WTC11 (cell line): ENCODE results near the gene LAMP5. TPM values are rescaled to one million over a fixed set of nuclear protein-coding genes. Genes with fewer than 3 reads are reported as not detected.
A peak's percentile ranks its signal among the peaks of the same experiment; 100 is the strongest.

Experiments used
- ATAC-seq: fragments of 200-7000 bp; cut with Tn5 transposase; 2 replicates; pipeline ENCODE4 v1.10.0; 2021; ENCODE audit warnings: mild to moderate bottlenecking, moderate library complexity
- CTCF ChIA-PET: fragments of 300-600 bp; sonication (Branson Sonifier 250); formaldehyde crosslinking; loops from one replicate; lab custom pipeline; 2021; ENCODE audit warnings: antibody characterized with exemption; lab: Charles Lee
- POLR2A ChIA-PET: fragments of 350-600 bp; sonication (Branson Sonifier 250); formaldehyde crosslinking; loops from one replicate; lab custom pipeline; 2021; ENCODE audit warnings: antibody characterized with exemption; lab: Charles Lee
- DNase-seq: peaks from one replicate; pipeline ENCODE4 v3.0.0; 2021; ENCODE audit warnings: low spot score
- H3K27ac Mint-ChIP-seq: 2 replicates; pipeline ENCODE4 v1.8.0; 2021; ENCODE audit warnings: mixed read lengths
- H3K27me3 Mint-ChIP-seq: 2 replicates; pipeline ENCODE4 v1.8.0; 2021; ENCODE audit warnings: low read depth, mild to moderate bottlenecking, moderate library complexity, mixed read lengths
- H3K36me3 Mint-ChIP-seq: 2 replicates; pipeline ENCODE4 v1.8.0; 2021; ENCODE audit warnings: mixed read lengths
- H3K4me1 Mint-ChIP-seq: 2 replicates; pipeline ENCODE4 v1.8.0; 2022; ENCODE audit warnings: mixed read lengths
- H3K4me3 Mint-ChIP-seq: 2 replicates; pipeline ENCODE4 v1.8.0; 2021; ENCODE audit warnings: mild to moderate bottlenecking, moderate library complexity, mixed read lengths
- H3K9me3 Mint-ChIP-seq: 2 replicates; pipeline ENCODE4 v1.8.0; 2021; ENCODE audit warnings: mixed read lengths
- CREM ChIP-seq: sonication (generic); formaldehyde crosslinking; IDR thresholded peaks from 2 replicates; pipeline ENCODE4 v1.8.1; 2022; ENCODE audit warnings: mild to moderate bottlenecking, missing genetic modification reagents, moderate library complexity
- IRF2 ChIP-seq: sonication (generic); formaldehyde crosslinking; IDR thresholded peaks from 2 replicates; pipeline ENCODE4 v1.8.0; 2022; ENCODE audit warnings: low read depth, missing genetic modification reagents, borderline replicate concordance
- JAZF1 ChIP-seq: fragments of 250-450 bp; sonication (Bioruptor Pico); IDR thresholded peaks from 2 replicates; pipeline ENCODE4 v1.9.0; 2021; ENCODE audit warnings: moderate library complexity, mild to moderate bottlenecking, inconsistent platforms
- MYBL2 ChIP-seq: sonication (generic); formaldehyde crosslinking; IDR thresholded peaks from 2 replicates; pipeline ENCODE4 v1.8.1; 2023; ENCODE audit warnings: mild to moderate bottlenecking, moderate library complexity, missing genetic modification reagents
- NR1H2 ChIP-seq: sonication (generic); formaldehyde crosslinking; IDR thresholded peaks from 2 replicates; pipeline ENCODE4 v1.9.0; 2021; ENCODE audit warnings: mild to moderate bottlenecking, moderate library complexity, missing genetic modification reagents
- OVOL2 ChIP-seq: fragments of 250-450 bp; sonication (Bioruptor Pico); IDR thresholded peaks from 2 replicates; pipeline ENCODE4 v1.9.0; 2021; ENCODE audit warnings: mild to moderate bottlenecking, borderline replicate concordance
- RORB ChIP-seq: fragments of 250-450 bp; sonication (Bioruptor Pico); IDR thresholded peaks from 2 replicates; pipeline ENCODE4 v1.9.0; 2021; ENCODE audit warnings: mild to moderate bottlenecking
- SOX15 ChIP-seq: fragments of 250-450 bp; sonication (Bioruptor Pico); IDR thresholded peaks from 2 replicates; pipeline ENCODE4 v1.9.0; 2021; ENCODE audit warnings: mild to moderate bottlenecking
- TEAD1 ChIP-seq: sonication (generic); formaldehyde crosslinking; IDR thresholded peaks from 2 replicates; pipeline ENCODE4 v1.8.0; 2022; ENCODE audit warnings: mild to moderate bottlenecking, missing genetic modification reagents
- ZNF416 ChIP-seq: fragments of 250-450 bp; sonication (Bioruptor Pico); IDR thresholded peaks from 2 replicates; pipeline ENCODE4 v1.9.0; 2021; ENCODE audit warnings: mild to moderate bottlenecking, inconsistent platforms
- total RNA-seq: library from RNA; stranded (reverse); gene quantifications from 3 replicates; pipeline ENCODE4 v1.2.3, GENCODE V29; 2021
- TF ChIP-seq, protein P1 (sequence below): fragments of 200-600 bp; IDR thresholded peaks from 2 replicates; pipeline ENCODE4 v1.8.0; 2022; ENCODE audit warnings: antibody characterized with exemption
- TF ChIP-seq, protein P2 (sequence below): sonication (generic); formaldehyde crosslinking; IDR thresholded peaks from 2 replicates; pipeline ENCODE4 v1.8.1; 2022; ENCODE audit warnings: low read depth, mild to moderate bottlenecking, moderate library complexity, missing genetic modification reagents, borderline replicate concordance
- TF ChIP-seq, protein P3 (sequence below): sonication (generic); formaldehyde crosslinking; IDR thresholded peaks from 2 replicates; pipeline ENCODE4 v1.8.1; 2023; ENCODE audit warnings: mild to moderate bottlenecking, missing genetic modification reagents
- TF ChIP-seq, protein P4 (sequence below): fragments of 250-450 bp; sonication (Bioruptor Pico); IDR thresholded peaks from 2 replicates; pipeline ENCODE4 v1.9.0; 2021; ENCODE audit warnings: mild to moderate bottlenecking
- TF ChIP-seq, protein P5 (sequence below): sonication (generic); formaldehyde crosslinking; conservative IDR thresholded peaks from 2 replicates; pipeline ENCODE4 v1.8.1; 2022; ENCODE audit warnings: mild to moderate bottlenecking, missing genetic modification reagents
- TF ChIP-seq, protein P6 (sequence below): sonication (generic); formaldehyde crosslinking; IDR thresholded peaks from 2 replicates; pipeline ENCODE4 v1.8.0; 2022; ENCODE audit warnings: mild to moderate bottlenecking, missing genetic modification reagents
- TF ChIP-seq, protein P7 (sequence below): sonication (generic); formaldehyde crosslinking; conservative IDR thresholded peaks from 2 replicates; pipeline ENCODE4 v1.8.1; 2023; ENCODE audit warnings: mild to moderate bottlenecking, low read depth, missing genetic modification reagents, moderate library complexity
- TF ChIP-seq, protein P8 (sequence below): fragments of 250-450 bp; sonication (Bioruptor Pico); IDR thresholded peaks from 2 replicates; pipeline ENCODE4 v1.9.0; 2021; ENCODE audit warnings: mild to moderate bottlenecking

LAMP5 gene
- total RNA-seq, 1 experiment from 2014 or later = 0.31 TPM

DNA sequence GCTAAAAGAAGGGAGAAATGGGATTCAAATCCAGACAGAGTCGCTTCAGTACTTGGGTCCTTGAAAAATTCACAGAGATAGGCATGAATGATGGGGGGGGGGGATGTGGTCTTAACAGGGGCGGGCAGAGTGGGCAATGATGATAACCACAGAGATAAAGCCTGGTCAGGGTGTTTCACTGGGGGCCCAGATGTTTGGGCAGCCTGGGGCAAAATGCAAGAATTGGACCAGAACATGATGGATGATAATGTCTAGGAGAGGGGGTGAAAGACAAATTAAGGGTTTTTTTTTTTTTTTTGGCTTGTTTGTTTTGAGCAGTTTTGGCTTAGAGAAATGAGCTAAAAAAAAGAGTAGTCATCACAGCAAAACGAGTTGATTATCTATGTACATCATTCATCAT lies 57.4 kb downstream of the LAMP5 start:
- H3K4me1 Mint-ChIP-seq = peaks cover 57% of the 10 kb centered on the region
- 0 out of 2 replicates have a peak overlapping the region, but pooled peaks have one; percentile 10 for H3K4me3 Mint-ChIP-seq
- H3K36me3 Mint-ChIP-seq = no peaks in the 10 kb centered on the region; the same call in 1 of the 2 replicates
- ChIA-PET CTCF (interaction anchor here (0.6 to 2.1 kb wide), 5 partner anchors 17 to 178 kb away, joined by 3 to 6 read pairs (median 3); no protein-coding TSS in a partner anchor), POLR2A (interaction anchor here (0.6 kb wide), 2 partner anchors 44 to 114 kb away, joined by 3 read pairs; no protein-coding TSS in a partner anchor)
- DNase-seq (no peak), ATAC-seq (no peak)
- no peak overlapping the region for H3K27ac Mint-ChIP-seq
- H3K9me3 Mint-ChIP-seq = no peaks in the 10 kb centered on the region; the same call in 1 of the 2 replicates
- TF ChIP-seq RORB (CRISPR knock-in tag) (no peak), ZNF416 (CRISPR knock-in tag) (no peak), OVOL2 (CRISPR knock-in tag) (no peak), CREM (CRISPR knock-in tag) (no peak), TEAD1 (CRISPR knock-in tag) (no peak), NR1H2 (CRISPR knock-in tag) (no peak), IRF2 (CRISPR knock-in tag) (no peak), JAZF1 (CRISPR knock-in tag) (no peak), SOX15 (CRISPR knock-in tag) (no peak), MYBL2 (no peak)
- TF ChIP-seq, protein P1, sequence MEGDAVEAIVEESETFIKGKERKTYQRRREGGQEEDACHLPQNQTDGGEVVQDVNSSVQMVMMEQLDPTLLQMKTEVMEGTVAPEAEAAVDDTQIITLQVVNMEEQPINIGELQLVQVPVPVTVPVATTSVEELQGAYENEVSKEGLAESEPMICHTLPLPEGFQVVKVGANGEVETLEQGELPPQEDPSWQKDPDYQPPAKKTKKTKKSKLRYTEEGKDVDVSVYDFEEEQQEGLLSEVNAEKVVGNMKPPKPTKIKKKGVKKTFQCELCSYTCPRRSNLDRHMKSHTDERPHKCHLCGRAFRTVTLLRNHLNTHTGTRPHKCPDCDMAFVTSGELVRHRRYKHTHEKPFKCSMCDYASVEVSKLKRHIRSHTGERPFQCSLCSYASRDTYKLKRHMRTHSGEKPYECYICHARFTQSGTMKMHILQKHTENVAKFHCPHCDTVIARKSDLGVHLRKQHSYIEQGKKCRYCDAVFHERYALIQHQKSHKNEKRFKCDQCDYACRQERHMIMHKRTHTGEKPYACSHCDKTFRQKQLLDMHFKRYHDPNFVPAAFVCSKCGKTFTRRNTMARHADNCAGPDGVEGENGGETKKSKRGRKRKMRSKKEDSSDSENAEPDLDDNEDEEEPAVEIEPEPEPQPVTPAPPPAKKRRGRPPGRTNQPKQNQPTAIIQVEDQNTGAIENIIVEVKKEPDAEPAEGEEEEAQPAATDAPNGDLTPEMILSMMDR = no peak
- TF ChIP-seq, protein P2, sequence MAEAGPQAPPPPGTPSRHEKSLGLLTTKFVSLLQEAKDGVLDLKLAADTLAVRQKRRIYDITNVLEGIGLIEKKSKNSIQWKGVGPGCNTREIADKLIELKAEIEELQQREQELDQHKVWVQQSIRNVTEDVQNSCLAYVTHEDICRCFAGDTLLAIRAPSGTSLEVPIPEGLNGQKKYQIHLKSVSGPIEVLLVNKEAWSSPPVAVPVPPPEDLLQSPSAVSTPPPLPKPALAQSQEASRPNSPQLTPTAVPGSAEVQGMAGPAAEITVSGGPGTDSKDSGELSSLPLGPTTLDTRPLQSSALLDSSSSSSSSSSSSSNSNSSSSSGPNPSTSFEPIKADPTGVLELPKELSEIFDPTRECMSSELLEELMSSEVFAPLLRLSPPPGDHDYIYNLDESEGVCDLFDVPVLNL = no peak
- TF ChIP-seq, protein P3, sequence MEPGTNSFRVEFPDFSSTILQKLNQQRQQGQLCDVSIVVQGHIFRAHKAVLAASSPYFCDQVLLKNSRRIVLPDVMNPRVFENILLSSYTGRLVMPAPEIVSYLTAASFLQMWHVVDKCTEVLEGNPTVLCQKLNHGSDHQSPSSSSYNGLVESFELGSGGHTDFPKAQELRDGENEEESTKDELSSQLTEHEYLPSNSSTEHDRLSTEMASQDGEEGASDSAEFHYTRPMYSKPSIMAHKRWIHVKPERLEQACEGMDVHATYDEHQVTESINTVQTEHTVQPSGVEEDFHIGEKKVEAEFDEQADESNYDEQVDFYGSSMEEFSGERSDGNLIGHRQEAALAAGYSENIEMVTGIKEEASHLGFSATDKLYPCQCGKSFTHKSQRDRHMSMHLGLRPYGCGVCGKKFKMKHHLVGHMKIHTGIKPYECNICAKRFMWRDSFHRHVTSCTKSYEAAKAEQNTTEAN (CRISPR knock-in tag) = no peak
- TF ChIP-seq, protein P4, sequence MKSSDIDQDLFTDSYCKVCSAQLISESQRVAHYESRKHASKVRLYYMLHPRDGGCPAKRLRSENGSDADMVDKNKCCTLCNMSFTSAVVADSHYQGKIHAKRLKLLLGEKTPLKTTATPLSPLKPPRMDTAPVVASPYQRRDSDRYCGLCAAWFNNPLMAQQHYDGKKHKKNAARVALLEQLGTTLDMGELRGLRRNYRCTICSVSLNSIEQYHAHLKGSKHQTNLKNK = no peak
- TF ChIP-seq, protein P5, sequence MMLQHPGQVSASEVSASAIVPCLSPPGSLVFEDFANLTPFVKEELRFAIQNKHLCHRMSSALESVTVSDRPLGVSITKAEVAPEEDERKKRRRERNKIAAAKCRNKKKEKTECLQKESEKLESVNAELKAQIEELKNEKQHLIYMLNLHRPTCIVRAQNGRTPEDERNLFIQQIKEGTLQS (CRISPR knock-in tag) = no peak
- TF ChIP-seq, protein P6, sequence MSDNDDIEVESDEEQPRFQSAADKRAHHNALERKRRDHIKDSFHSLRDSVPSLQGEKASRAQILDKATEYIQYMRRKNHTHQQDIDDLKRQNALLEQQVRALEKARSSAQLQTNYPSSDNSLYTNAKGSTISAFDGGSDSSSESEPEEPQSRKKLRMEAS = no peak
- TF ChIP-seq, protein P7, sequence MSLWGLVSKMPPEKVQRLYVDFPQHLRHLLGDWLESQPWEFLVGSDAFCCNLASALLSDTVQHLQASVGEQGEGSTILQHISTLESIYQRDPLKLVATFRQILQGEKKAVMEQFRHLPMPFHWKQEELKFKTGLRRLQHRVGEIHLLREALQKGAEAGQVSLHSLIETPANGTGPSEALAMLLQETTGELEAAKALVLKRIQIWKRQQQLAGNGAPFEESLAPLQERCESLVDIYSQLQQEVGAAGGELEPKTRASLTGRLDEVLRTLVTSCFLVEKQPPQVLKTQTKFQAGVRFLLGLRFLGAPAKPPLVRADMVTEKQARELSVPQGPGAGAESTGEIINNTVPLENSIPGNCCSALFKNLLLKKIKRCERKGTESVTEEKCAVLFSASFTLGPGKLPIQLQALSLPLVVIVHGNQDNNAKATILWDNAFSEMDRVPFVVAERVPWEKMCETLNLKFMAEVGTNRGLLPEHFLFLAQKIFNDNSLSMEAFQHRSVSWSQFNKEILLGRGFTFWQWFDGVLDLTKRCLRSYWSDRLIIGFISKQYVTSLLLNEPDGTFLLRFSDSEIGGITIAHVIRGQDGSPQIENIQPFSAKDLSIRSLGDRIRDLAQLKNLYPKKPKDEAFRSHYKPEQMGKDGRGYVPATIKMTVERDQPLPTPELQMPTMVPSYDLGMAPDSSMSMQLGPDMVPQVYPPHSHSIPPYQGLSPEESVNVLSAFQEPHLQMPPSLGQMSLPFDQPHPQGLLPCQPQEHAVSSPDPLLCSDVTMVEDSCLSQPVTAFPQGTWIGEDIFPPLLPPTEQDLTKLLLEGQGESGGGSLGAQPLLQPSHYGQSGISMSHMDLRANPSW (CRISPR knock-in tag) = no peak
- TF ChIP-seq, protein P8, sequence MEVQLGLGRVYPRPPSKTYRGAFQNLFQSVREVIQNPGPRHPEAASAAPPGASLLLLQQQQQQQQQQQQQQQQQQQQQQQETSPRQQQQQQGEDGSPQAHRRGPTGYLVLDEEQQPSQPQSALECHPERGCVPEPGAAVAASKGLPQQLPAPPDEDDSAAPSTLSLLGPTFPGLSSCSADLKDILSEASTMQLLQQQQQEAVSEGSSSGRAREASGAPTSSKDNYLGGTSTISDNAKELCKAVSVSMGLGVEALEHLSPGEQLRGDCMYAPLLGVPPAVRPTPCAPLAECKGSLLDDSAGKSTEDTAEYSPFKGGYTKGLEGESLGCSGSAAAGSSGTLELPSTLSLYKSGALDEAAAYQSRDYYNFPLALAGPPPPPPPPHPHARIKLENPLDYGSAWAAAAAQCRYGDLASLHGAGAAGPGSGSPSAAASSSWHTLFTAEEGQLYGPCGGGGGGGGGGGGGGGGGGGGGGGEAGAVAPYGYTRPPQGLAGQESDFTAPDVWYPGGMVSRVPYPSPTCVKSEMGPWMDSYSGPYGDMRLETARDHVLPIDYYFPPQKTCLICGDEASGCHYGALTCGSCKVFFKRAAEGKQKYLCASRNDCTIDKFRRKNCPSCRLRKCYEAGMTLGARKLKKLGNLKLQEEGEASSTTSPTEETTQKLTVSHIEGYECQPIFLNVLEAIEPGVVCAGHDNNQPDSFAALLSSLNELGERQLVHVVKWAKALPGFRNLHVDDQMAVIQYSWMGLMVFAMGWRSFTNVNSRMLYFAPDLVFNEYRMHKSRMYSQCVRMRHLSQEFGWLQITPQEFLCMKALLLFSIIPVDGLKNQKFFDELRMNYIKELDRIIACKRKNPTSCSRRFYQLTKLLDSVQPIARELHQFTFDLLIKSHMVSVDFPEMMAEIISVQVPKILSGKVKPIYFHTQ (CRISPR knock-in tag) = no peak
- H3K27me3 Mint-ChIP-seq = peaks cover 78% of the 10 kb centered on the region
